CD14-positive monocyte (primary cell): ENCODE results near the gene NKG7. TPM values are rescaled to one million over a fixed set of nuclear protein-coding genes. Genes with fewer than 3 reads are reported as not detected.

Source experiments
- DNase-seq, 3 donors: peaks; one replicate each; pipeline ENCODE4 v3.0.0-alpha.2; 2011 to 2022
- H2AFZ ChIP-seq: 2 replicates; pipeline ENCODE4 v1.6.0; 2012; ENCODE audit warnings: mild to moderate bottlenecking, low read depth, low read length, inconsistent platforms; ENCODE audit not compliant: insufficient read depth, poor library complexity, severe bottlenecking
- H3K27ac ChIP-seq, 2 donors: 1 replicate in 1 of 2; 2 replicates in 1 of 2; pipeline ENCODE4 v1.5.1; 2012 to 2013; ENCODE audit warnings: low read length in 2 of 2, control low read depth in 1 of 2, inconsistent platforms in 1 of 2, low read depth in 1 of 2, mild to moderate bottlenecking in 1 of 2
- H3K27me3 ChIP-seq, 2 donors: one replicate each; pipeline versions ENCODE4 v1.6.0 to v1.6.1; 2011 to 2013; ENCODE audit warnings: low read length in 2 of 2; ENCODE audit not compliant: control insufficient read depth in 2 of 2, insufficient read depth in 2 of 2
- H3K36me3 ChIP-seq, 2 donors: replicated peaks in 1 of 2; 1 replicate in 1 of 2; 2 replicates in 1 of 2; pipeline versions ENCODE4 v1.5.1 to v1.6.1; 2012 to 2013; ENCODE audit warnings: low read length in 2 of 2, control low read depth in 1 of 2, inconsistent platforms in 1 of 2, mild to moderate bottlenecking in 1 of 2; ENCODE audit not compliant: insufficient read depth in 2 of 2, control insufficient read depth in 1 of 2
- H3K4me1 ChIP-seq, 2 donors: 1 replicate in 1 of 2; 2 replicates in 1 of 2; pipeline versions ENCODE4 v1.5.1 to v1.6.1; 2012 to 2013; ENCODE audit warnings: low read length in 2 of 2, control low read depth in 1 of 2, inconsistent platforms in 1 of 2, mild to moderate bottlenecking in 1 of 2, moderate library complexity in 1 of 2; ENCODE audit not compliant: insufficient read depth in 2 of 2, control insufficient read depth in 1 of 2
- H3K4me2 ChIP-seq: replicated peaks from 2 replicates; pipeline ENCODE3; 2012; ENCODE audit warnings: low read length, moderate library complexity, mild to moderate bottlenecking; ENCODE audit not compliant: poor library complexity, severe bottlenecking; ENCODE audit errors: extremely low read depth
- H3K4me3 ChIP-seq, 3 experiments: fragments of 200-600 bp in 1 of 3; sonication (generic) in 1 of 3; replicated peaks in 1 of 3; 1 replicate in 2 of 3; 2 replicates in 1 of 3; pipeline ENCODE4 v1.5.1; 2011 to 2013; ENCODE audit warnings: low read length in 3 of 3, mild to moderate bottlenecking in 3 of 3, control low read depth in 2 of 3, low read depth in 2 of 3, inconsistent platforms in 1 of 3, moderate library complexity in 1 of 3
- H3K79me2 ChIP-seq: 2 replicates; pipeline ENCODE4 v1.6.0; 2012; ENCODE audit warnings: mild to moderate bottlenecking, control low read depth, inconsistent platforms, low read length, moderate library complexity; ENCODE audit not compliant: insufficient read depth
- H3K9ac ChIP-seq: 2 replicates; pipeline ENCODE4 v1.6.0; 2017; ENCODE audit warnings: low read length, mild to moderate bottlenecking; ENCODE audit not compliant: insufficient read depth, poor library complexity, severe bottlenecking
- H3K9me3 ChIP-seq, 2 donors: replicated peaks in 1 of 2; 1 replicate in 1 of 2; 2 replicates in 1 of 2; pipeline versions ENCODE4 v1.5.1 to v1.6.1; 2012 to 2013; ENCODE audit warnings: low read length in 2 of 2, control low read depth in 1 of 2; ENCODE audit not compliant: control insufficient read depth in 1 of 2, insufficient read depth in 1 of 2
- H4K20me1 ChIP-seq: 2 replicates; pipeline ENCODE4 v1.6.0; 2012; ENCODE audit warnings: mild to moderate bottlenecking, low read length, control low read depth, moderate library complexity; ENCODE audit not compliant: insufficient read depth
- H3K27ac Mint-ChIP-seq, 7 donors: one replicate each; pipeline ENCODE4 v1.8.0; 2020; ENCODE audit warnings: mild to moderate bottlenecking in 7 of 7, mixed read lengths in 7 of 7, moderate library complexity in 6 of 7, inconsistent platforms in 2 of 7
- H3K27me3 Mint-ChIP-seq, 3 donors: one replicate each; pipeline ENCODE4 v1.8.0; 2021 to 2022; ENCODE audit warnings: low read depth in 3 of 3, mild to moderate bottlenecking in 3 of 3, mixed read lengths in 3 of 3, moderate library complexity in 3 of 3, inconsistent platforms in 1 of 3
- H3K36me3 Mint-ChIP-seq, 2 donors: one replicate each; pipeline ENCODE4 v1.8.0; 2020; ENCODE audit warnings: mixed read lengths in 2 of 2, inconsistent platforms in 1 of 2, mild to moderate bottlenecking in 1 of 2
- H3K4me1 Mint-ChIP-seq: one replicate; pipeline ENCODE4 v1.8.0; 2020; ENCODE audit warnings: mild to moderate bottlenecking, mixed read lengths
- H3K4me3 Mint-ChIP-seq, 2 donors: one replicate each; pipeline ENCODE4 v1.8.0; 2020; ENCODE audit warnings: mild to moderate bottlenecking in 2 of 2, mixed read lengths in 2 of 2, moderate library complexity in 1 of 2
- H3K9me3 Mint-ChIP-seq, 7 donors: one replicate each; pipeline ENCODE4 v1.8.0; 2020 to 2022; ENCODE audit warnings: mixed read lengths in 7 of 7, mild to moderate bottlenecking in 6 of 7, moderate library complexity in 6 of 7, inconsistent platforms in 2 of 7
- CTCF ChIP-seq: fragments of 200-600 bp; IDR thresholded peaks from one replicate; pipeline ENCODE4 v1.8.0; 2022; ENCODE audit warnings: antibody characterized with exemption, mild to moderate bottlenecking
- WGBS: methylation state at CpG from one replicate; pipeline ENCODE4 v1.1.5; 2013; ENCODE audit warnings: missing lambda C conversion rate; ENCODE audit not compliant: insufficient coverage; 5-methylcytosine and 5-hydroxymethylcytosine counted together
- intact Hi-C, 2 donors: fragments of 100-400 bp; cut with micrococcal nuclease; formaldehyde crosslinking; loops; one replicate each; pipeline versions ENCODE4 v1.15.0 to v1.15.1; 2023
- polyA plus RNA-seq, 3 donors: library from polyadenylated mRNA; depleted of rRNA in 1 of 3; unstranded in 2 of 3; stranded (reverse) in 1 of 3; fragments of 300-500 nt in 2 of 3; fragments of >200 nt in 1 of 3; fragmentation: Illumina TruSeq in 2 of 3; gene quantifications; 1 replicate in 2 of 3; 2 replicates in 1 of 3; pipeline ENCODE4 v1.2.3, GENCODE V29; 2012 to 2021

The NKG7 gene
- polyA plus RNA-seq, 3 donors = 11.1 to 19.9 (median 16.4) TPM

DNA sequence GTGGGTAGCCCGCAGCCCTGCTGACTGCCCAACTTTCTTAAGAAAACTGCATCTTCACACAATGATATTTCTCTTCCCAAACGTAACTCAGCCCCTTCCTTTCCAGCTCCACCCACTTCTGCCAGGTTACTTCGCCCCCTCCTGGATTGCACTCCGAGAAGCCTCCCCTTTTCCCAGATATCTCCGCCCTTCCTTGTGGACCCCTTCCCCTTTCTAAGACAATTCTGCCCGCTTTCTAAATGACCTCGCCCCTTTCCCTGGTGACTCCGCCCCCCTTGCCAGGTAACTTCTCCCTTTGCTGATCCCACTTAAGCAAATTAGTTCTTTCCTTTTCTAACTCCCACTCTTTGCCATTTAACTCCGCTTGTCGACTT, 33.2 kb downstream of the NKG7 start:
- peak overlapping the region; percentile 89 to 97 for H3K4me3 Mint-ChIP-seq
- Histone ChIP-seq H3K9ac (no peak overlapping the region), H3K79me2 (no peaks in the 10 kb centered on the region), H3K4me2 (peak overlapping the region; percentile 85), H3K4me1 (peaks cover 19 to 23% of the 10 kb centered on the region in 2 donors), H3K9me3 (no peaks in the 10 kb centered on the region), H3K27me3 (peaks cover 0 to 12% of the 10 kb centered on the region in 2 donors), H4K20me1 (no peaks in the 10 kb centered on the region), H2AFZ (peak overlapping the region; percentile 87), H3K27ac (peak overlapping the region in 1 of 2 donors; percentile 57), H3K36me3 (no peaks in the 10 kb centered on the region), H3K4me3 (peak overlapping the region; percentile 40 to 86 (median 55))
- H3K4me1 Mint-ChIP-seq = peaks cover 18% of the 10 kb centered on the region
- intact Hi-C loops = loop anchor here (2.0 to 5.0 kb wide), 3 partner anchors 98 to 318 kb away; no protein-coding TSS in a partner anchor
- H3K27ac Mint-ChIP-seq = peak overlapping the region; percentile 78 to 96 (median 90)
- peaks cover 22 to 25% (median 23%) of the 10 kb centered on the region in 3 donors for H3K27me3 Mint-ChIP-seq
- 0% methylated on average over 9 of the region's 10 CpGs for WGBS
- no peak for TF ChIP-seq CTCF
- H3K9me3 Mint-ChIP-seq = peaks cover 0 to 4% (median 0%) of the 10 kb centered on the region in 7 donors
- peaks cover 3 to 6% of the 10 kb centered on the region in 2 donors for H3K36me3 Mint-ChIP-seq
- no peak for DNase-seq

GRCh38 chr19:51338563-51339312, 33.7 kb downstream of the NKG7 start:
- peak overlapping the region in 1 of 2 donors; percentile 57 for H3K27ac ChIP-seq

More at GRCh38 chr19:51338563-51339312, 33.7 kb downstream of the NKG7 start:
- Histone ChIP-seq H3K79me2 (no peaks in the 10 kb centered on the region), H3K4me3 (peak overlapping the region; percentile 40 to 86 (median 55)), H3K27me3 (peaks cover 0 to 12% of the 10 kb centered on the region in 2 donors), H3K4me2 (peak overlapping the region; percentile 85), H2AFZ (peak overlapping the region; percentile 87), H3K9me3 (no peaks in the 10 kb centered on the region), H3K4me1 (peaks cover 19 to 23% of the 10 kb centered on the region in 2 donors), H4K20me1 (no peaks in the 10 kb centered on the region), H3K9ac (no peak overlapping the region), H3K36me3 (no peaks in the 10 kb centered on the region)
- TF ChIP-seq CTCF = peak; percentile 96
- H3K9me3 Mint-ChIP-seq = peaks cover 0 to 4% (median 2%) of the 10 kb centered on the region in 7 donors
- H3K27me3 Mint-ChIP-seq = peaks cover 22 to 25% (median 23%) of the 10 kb centered on the region in 3 donors
- DNase-seq = peak; percentile 57 to 68 (median 58)
- intact Hi-C loops = loop anchor here (2.0 to 5.0 kb wide), 3 partner anchors 99 to 319 kb away; no protein-coding TSS in a partner anchor
- WGBS = 0% methylated on average over 33 of the region's 43 CpGs
- H3K4me1 Mint-ChIP-seq = peaks cover 18% of the 10 kb centered on the region
- H3K27ac Mint-ChIP-seq = peak overlapping the region; percentile 78 to 96 (median 90)
- peaks cover 0 to 2% of the 10 kb centered on the region in 2 donors for H3K36me3 Mint-ChIP-seq
- peak overlapping the region; percentile 89 to 97 for H3K4me3 Mint-ChIP-seq
